B cell (primary cell): Measurements from ENCODE around the gene NTN3. TPM values are rescaled to one million over a fixed set of nuclear protein-coding genes. Genes with fewer than 3 reads are reported as not detected.

ENCODE experiments used
- ATAC-seq: fragments of 200-7000 bp; cut with Tn5 transposase; one replicate; pipeline ENCODE4 v1.10.0; 2021; ENCODE audit warnings: low read depth, mild to moderate bottlenecking, moderate number of reproducible peaks, moderate library complexity
- CTCF ChIA-PET: fragments of 350-600 bp; sonication (Branson Sonifier 250); formaldehyde crosslinking; loops from one replicate; lab custom pipeline; 2021; ENCODE audit warnings: antibody characterized with exemption, inconsistent platforms; lab: Charles Lee
- POLR2A ChIA-PET: fragments of 350-600 bp; sonication (Branson Sonifier 250); formaldehyde crosslinking; loops from one replicate; lab custom pipeline; 2021; ENCODE audit warnings: antibody characterized with exemption; lab: Charles Lee
- DNase-seq: peaks from one replicate; pipeline ENCODE4 v3.0.0; 2013
- H2AFZ ChIP-seq: 2 replicates; pipeline ENCODE4 v1.6.1; 2012; ENCODE audit warnings: mild to moderate bottlenecking, low read depth, low read length; ENCODE audit not compliant: insufficient read depth, poor library complexity, severe bottlenecking
- H3K27ac ChIP-seq, 2 donors: 1 replicate in 1 of 2; 2 replicates in 1 of 2; pipeline ENCODE4 v1.5.1; 2012 to 2013; ENCODE audit warnings: low read length in 2 of 2, mild to moderate bottlenecking in 2 of 2, moderate library complexity in 1 of 2
- H3K27me3 ChIP-seq, 4 experiments: fragments of 200-600 bp in 1 of 4; sonication (generic) in 1 of 4; replicated peaks in 1 of 4; 1 replicate in 2 of 4; 2 replicates in 2 of 4; pipeline versions ENCODE4 v1.6.1 to v1.7.0; 2013 to 2016; ENCODE audit warnings: low read length in 3 of 4, mild to moderate bottlenecking in 2 of 4, mixed read lengths in 1 of 4, moderate library complexity in 1 of 4; ENCODE audit not compliant: insufficient read depth in 4 of 4, control insufficient read depth in 3 of 4; ENCODE audit errors: control extremely low read depth in 1 of 4
- H3K36me3 ChIP-seq, 2 experiments: replicated peaks in 1 of 2; 1 replicate in 1 of 2; 2 replicates in 1 of 2; pipeline versions ENCODE4 v1.6.1 to v1.7.1; 2013; ENCODE audit warnings: low read length in 1 of 2; ENCODE audit not compliant: insufficient read depth in 2 of 2, control insufficient read depth in 1 of 2; ENCODE audit errors: control extremely low read depth in 1 of 2, extremely low read depth in 1 of 2
- H3K4me1 ChIP-seq, 2 donors: fragments of 200-600 bp in 1 of 2; sonication (generic) in 1 of 2; 1 replicate in 1 of 2; 2 replicates in 1 of 2; pipeline versions ENCODE4 v1.5.1 to v1.6.1; 2013 to 2017; ENCODE audit warnings: low read length in 2 of 2; ENCODE audit not compliant: control insufficient read depth in 2 of 2, insufficient read depth in 2 of 2
- H3K4me2 ChIP-seq: replicated peaks from 2 replicates; pipeline ENCODE3; 2012; ENCODE audit warnings: mild to moderate bottlenecking, low read depth, low read length; ENCODE audit not compliant: poor library complexity, severe bottlenecking
- H3K4me3 ChIP-seq, 5 experiments: fragments of 200-600 bp in 1 of 5; sonication (generic) in 1 of 5; 1 replicate in 3 of 5; 2 replicates in 2 of 5; pipeline versions ENCODE4 v1.5.1 to v1.7.0; 2011 to 2016; ENCODE audit warnings: low read length in 4 of 5, mild to moderate bottlenecking in 4 of 5, low read depth in 2 of 5, control low read depth in 1 of 5, moderate library complexity in 1 of 5; ENCODE audit not compliant: insufficient read depth in 1 of 5; ENCODE audit errors: control extremely low read depth in 1 of 5, extremely low read depth in 1 of 5
- H3K79me2 ChIP-seq: fragments of 200-600 bp; sonication (generic); one replicate; pipeline ENCODE4 v1.6.0; 2016; ENCODE audit warnings: low read length; ENCODE audit not compliant: control insufficient read depth, insufficient read depth
- H3K9ac ChIP-seq: fragments of 200-600 bp; sonication (generic); 2 replicates; pipeline ENCODE4 v1.6.1; 2017; ENCODE audit warnings: mild to moderate bottlenecking, low read length, moderate library complexity
- H3K9me3 ChIP-seq, 3 donors: one replicate each; pipeline versions ENCODE4 v1.6.1 to v1.7.1; 2013; ENCODE audit warnings: low read length in 2 of 3; ENCODE audit not compliant: control insufficient read depth in 2 of 3, insufficient read depth in 1 of 3; ENCODE audit errors: control extremely low read depth in 1 of 3
- H4K20me1 ChIP-seq: 2 replicates; pipeline ENCODE4 v1.6.0; 2012; ENCODE audit warnings: mild to moderate bottlenecking, low read length; ENCODE audit not compliant: insufficient read depth, control insufficient read depth, poor library complexity, severe bottlenecking
- H3K27ac Mint-ChIP-seq: one replicate; pipeline ENCODE4 v1.8.0; 2021; ENCODE audit warnings: mixed read lengths
- H3K27me3 Mint-ChIP-seq: one replicate; pipeline ENCODE4 v1.8.0; 2021; ENCODE audit warnings: mixed read lengths
- H3K4me1 Mint-ChIP-seq: one replicate; pipeline ENCODE4 v1.8.0; 2021; ENCODE audit warnings: mixed read lengths
- H3K4me3 Mint-ChIP-seq: one replicate; pipeline ENCODE4 v1.8.0; 2021; ENCODE audit warnings: mixed read lengths
- H3K9me3 Mint-ChIP-seq: one replicate; pipeline ENCODE4 v1.8.0; 2022; ENCODE audit warnings: mixed read lengths; ENCODE audit not compliant: insufficient read depth
- CTCF ChIP-seq: fragments of 200-600 bp; IDR thresholded peaks from one replicate; pipeline ENCODE4 v1.8.0; 2022; ENCODE audit warnings: antibody characterized with exemption, mild to moderate bottlenecking
- EZH2 ChIP-seq: IDR thresholded peaks from 2 replicates; pipeline ENCODE4 v1.6.1; 2012; ENCODE audit warnings: borderline replicate concordance, low read depth, mild to moderate bottlenecking, moderate library complexity, low read length; ENCODE audit not compliant: insufficient read depth, poor library complexity, severe bottlenecking
- WGBS: methylation state at CpG from one replicate; pipeline ENCODE4 v1.1.5; 2013; ENCODE audit warnings: missing lambda C conversion rate; ENCODE audit not compliant: insufficient coverage; 5-methylcytosine and 5-hydroxymethylcytosine counted together
- intact Hi-C: fragments of 100-400 bp; cut with micrococcal nuclease; formaldehyde crosslinking; loops from one replicate; pipeline ENCODE4 v1.10.0; 2022
- polyA plus RNA-seq: library from polyadenylated mRNA; depleted of rRNA; stranded (reverse); fragments of >200 nt; gene quantifications from 2 replicates; pipeline ENCODE4 v1.2.3, GENCODE V29; 2012
- total RNA-seq, 2 donors: library from RNA; stranded (reverse); fragments of 120-200 nt in 1 of 2; gene quantifications; 1 replicate in 1 of 2; 2 replicates in 1 of 2; pipeline versions ENCODE4 v1.2.3 to v1.2.4, GENCODE V29; 2013 to 2022

NTN3 gene
- total and polyA plus RNA-seq, 2 donors (not counting 1 experiment from before 2014, with no cell fraction given), result not detected

GRCh38 chr16:2483939-2484897 is 13.1 kb downstream of the NTN3 start:
- ChIA-PET POLR2A (interaction anchor here (0.6 kb wide), 1 partner anchor 257 kb away, joined by 6 read pairs; no protein-coding TSS in a partner anchor), CTCF (interaction anchor here (0.6 to 1.4 kb wide), 3 partner anchors 54 to 290 kb away, joined by 3 to 4 read pairs (median 4); no protein-coding TSS in a partner anchor)
- no peak overlapping the region for H3K4me2 ChIP-seq
- no peak overlapping the region for H2AFZ ChIP-seq
- no peak for TF ChIP-seq CTCF
- TF ChIP-seq EZH2, result no peak
- no peak overlapping the region for H3K4me3 ChIP-seq
- no peaks in the 10 kb centered on the region for H3K27me3 Mint-ChIP-seq
- H3K79me2 ChIP-seq, result peaks cover 71% of the 10 kb centered on the region
- no peak overlapping the region for H3K4me3 Mint-ChIP-seq
- H3K4me1 Mint-ChIP-seq, result peaks cover 19% of the 10 kb centered on the region
- no peak overlapping the region for H3K27ac Mint-ChIP-seq
- 96% methylated on average over 16 of the region's 16 CpGs for WGBS
- H3K9ac ChIP-seq, result no peak overlapping the region
- H3K36me3 ChIP-seq, result no peaks in the 10 kb centered on the region
- H3K9me3 Mint-ChIP-seq, result no peaks in the 10 kb centered on the region
- H3K9me3 ChIP-seq, result no peaks in the 10 kb centered on the region
- no peaks in the 10 kb centered on the region for H3K27me3 ChIP-seq
- H3K27ac ChIP-seq, result no peak overlapping the region
- DNase-seq (no peak), ATAC-seq (no peak)
- intact Hi-C loops, result no loop called here
- H3K4me1 ChIP-seq, result peaks cover 24 to 26% of the 10 kb centered on the region in 2 donors
- no peaks in the 10 kb centered on the region for H4K20me1 ChIP-seq
